ENCODE results near the gene FMN2.
A peak's percentile ranks its signal among the peaks of the same experiment; 100 is the strongest.
"Not testable (repeated sequence)": the region's sequence is repeated elsewhere in the genome, so short reads cannot be mapped to it uniquely, and the experiment has no call there.

FMN2 gene

GRCh38 chr1:240264494-240264893 lies 172.8 kb downstream of the FMN2 start:
- DNase-seq, result not testable (repeated sequence)

GRCh38 chr1:240271081-240271480 lies 179.4 kb downstream of the FMN2 start:
- no peak for DNase-seq

- no peak for DNase-seq
Observed at GRCh38 chr1:240274569-240274968, 182.9 kb downstream of the FMN2 start.

- not testable (repeated sequence) for DNase-seq
Observed at GRCh38 chr1:240275219-240275618, 183.5 kb downstream of the FMN2 start.

- no peak for DNase-seq
Observed at GRCh38 chr1:240278082-240278481, 186.4 kb downstream of the FMN2 start.

- no peak for DNase-seq
Observed at GRCh38 chr1:240280560-240281322, 189.1 kb downstream of the FMN2 start.

- DNase-seq, result no peak
Observed at GRCh38 chr1:240282061-240282830, 190.6 kb downstream of the FMN2 start.

GRCh38 chr1:240284656-240285414 lies 193.2 kb downstream of the FMN2 start:
- no peak for DNase-seq

- no peak for DNase-seq
Observed at GRCh38 chr1:240285540-240285939, 193.9 kb downstream of the FMN2 start.

- DNase-seq, result no peak
Observed at GRCh38 chr1:240287722-240288121, 196.0 kb downstream of the FMN2 start.

GRCh38 chr1:240293706-240294105 lies 202.0 kb downstream of the FMN2 start:
- no peak for DNase-seq

GRCh38 chr1:240294566-240294965 lies 202.9 kb downstream of the FMN2 start:
- DNase-seq, result no peak

GRCh38 chr1:240295811-240296210 lies 204.1 kb downstream of the FMN2 start:
- no peak for DNase-seq

GRCh38 chr1:240304466-240304865 lies 212.8 kb downstream of the FMN2 start:
- no peak for DNase-seq

GRCh38 chr1:240306673-240307072 lies 215.0 kb downstream of the FMN2 start:
- no peak for DNase-seq

GRCh38 chr1:240308096-240308495 lies 216.4 kb downstream of the FMN2 start:
- DNase-seq, result no peak

- peak; percentile 51 for DNase-seq
Observed at GRCh38 chr1:240309769-240310168, 218.1 kb downstream of the FMN2 start.

GRCh38 chr1:240310226-240310925 lies 218.7 kb downstream of the FMN2 start:
- DNase-seq, result peak; percentile 36

- peak; percentile 50 for DNase-seq
Observed at GRCh38 chr1:240312872-240313271, 221.2 kb downstream of the FMN2 start.

- no peak for DNase-seq
Observed at GRCh38 chr1:240314845-240315801, 223.4 kb downstream of the FMN2 start.

GRCh38 chr1:240319998-240320397 lies 228.3 kb downstream of the FMN2 start:
- no peak for DNase-seq

- DNase-seq, result no peak
Observed at GRCh38 chr1:240320659-240321058, 229.0 kb downstream of the FMN2 start.
